Activated CD8-positive, alpha-beta T cell treated with anti-CD3 and anti-CD28 coated beads for 36 hours (primary cell): ENCODE data around the gene CRACR2A. TPM values are rescaled to one million over a fixed set of nuclear protein-coding genes. Genes with fewer than 3 reads are reported as not detected.
A peak's percentile ranks its signal among the peaks of the same experiment; 100 is the strongest.

ENCODE experiments used
- ATAC-seq: fragments of 200-7000 bp; cut with Tn5 transposase; one replicate; pipeline ENCODE4 v1.10.0; 2021; ENCODE audit warnings: mild to moderate bottlenecking, moderate library complexity
- CTCF ChIA-PET: fragments of 350-600 bp; sonication (Branson Sonifier 250); formaldehyde crosslinking; loops from one replicate; lab custom pipeline; 2021; ENCODE audit warnings: antibody characterized with exemption; lab: Charles Lee
- POLR2A ChIA-PET: fragments of 350-600 bp; sonication (Branson Sonifier 250); formaldehyde crosslinking; loops from one replicate; lab custom pipeline; 2021; ENCODE audit warnings: antibody characterized with exemption; lab: Charles Lee
- DNase-seq: peaks from one replicate; pipeline ENCODE4 v3.0.0-alpha.2; 2020
- H3K27ac Mint-ChIP-seq: one replicate; pipeline ENCODE4 v1.8.0; 2021; ENCODE audit warnings: mild to moderate bottlenecking, mixed read lengths
- H3K27me3 Mint-ChIP-seq: one replicate; pipeline ENCODE4 v1.8.0; 2021; ENCODE audit warnings: mixed read lengths
- H3K36me3 Mint-ChIP-seq: one replicate; pipeline ENCODE4 v1.8.0; 2021; ENCODE audit warnings: low read depth, mixed read lengths
- H3K4me1 Mint-ChIP-seq: one replicate; pipeline ENCODE4 v1.8.0; 2021; ENCODE audit warnings: low read depth, mixed read lengths
- H3K4me3 Mint-ChIP-seq: one replicate; pipeline ENCODE4 v1.8.0; 2021; ENCODE audit warnings: mild to moderate bottlenecking, moderate library complexity, mixed read lengths
- H3K9me3 Mint-ChIP-seq: one replicate; pipeline ENCODE4 v1.8.0; 2021; ENCODE audit warnings: mixed read lengths
- intact Hi-C: fragments of 100-400 bp; cut with micrococcal nuclease; formaldehyde crosslinking; loops from one replicate; pipeline ENCODE4 v1.10.0; 2022
- total RNA-seq, 2 experiments: library from RNA; stranded (reverse); gene quantifications; one replicate each; pipeline ENCODE4 v1.2.3, GENCODE V29; 2021
- TF ChIP-seq, protein P1 (sequence below): fragments of 200-600 bp; IDR thresholded peaks from one replicate; pipeline ENCODE4 v1.8.0; 2022; ENCODE audit warnings: antibody characterized with exemption, mild to moderate bottlenecking

The CRACR2A gene
- total RNA-seq, 2 experiments from 2014 or later, result 21.2 to 24.7 TPM

DNA sequence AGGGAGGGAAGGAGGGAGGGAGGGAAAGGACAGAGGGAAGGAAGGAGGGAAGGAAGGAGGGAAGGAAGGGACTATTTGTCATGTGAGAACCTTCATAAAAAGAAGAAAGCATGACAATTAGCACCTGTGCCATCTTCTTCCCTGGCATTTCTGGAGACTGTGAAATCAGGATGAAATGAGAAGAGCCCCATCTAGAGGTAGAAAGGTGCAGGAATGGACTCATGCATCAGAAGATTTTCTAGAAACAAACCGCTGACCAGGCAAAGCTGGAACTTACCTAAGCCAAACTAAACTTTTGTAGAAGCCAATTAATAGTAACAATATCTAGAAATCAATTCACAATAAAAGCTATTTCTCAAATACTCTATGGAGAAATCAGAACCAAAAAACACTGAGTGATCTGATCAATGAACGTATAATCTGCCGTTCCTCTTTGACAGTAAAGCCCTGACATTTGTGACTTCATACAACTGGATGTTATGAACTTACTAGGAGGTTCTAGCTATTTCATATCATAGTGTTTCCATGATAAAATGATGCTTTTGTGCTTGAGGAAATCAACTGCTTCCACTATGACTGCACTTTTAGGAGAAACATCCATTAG, 24.4 kb upstream of the CRACR2A start:
- POLR2A ChIA-PET, result no interaction called here
- TF ChIP-seq, protein P1, sequence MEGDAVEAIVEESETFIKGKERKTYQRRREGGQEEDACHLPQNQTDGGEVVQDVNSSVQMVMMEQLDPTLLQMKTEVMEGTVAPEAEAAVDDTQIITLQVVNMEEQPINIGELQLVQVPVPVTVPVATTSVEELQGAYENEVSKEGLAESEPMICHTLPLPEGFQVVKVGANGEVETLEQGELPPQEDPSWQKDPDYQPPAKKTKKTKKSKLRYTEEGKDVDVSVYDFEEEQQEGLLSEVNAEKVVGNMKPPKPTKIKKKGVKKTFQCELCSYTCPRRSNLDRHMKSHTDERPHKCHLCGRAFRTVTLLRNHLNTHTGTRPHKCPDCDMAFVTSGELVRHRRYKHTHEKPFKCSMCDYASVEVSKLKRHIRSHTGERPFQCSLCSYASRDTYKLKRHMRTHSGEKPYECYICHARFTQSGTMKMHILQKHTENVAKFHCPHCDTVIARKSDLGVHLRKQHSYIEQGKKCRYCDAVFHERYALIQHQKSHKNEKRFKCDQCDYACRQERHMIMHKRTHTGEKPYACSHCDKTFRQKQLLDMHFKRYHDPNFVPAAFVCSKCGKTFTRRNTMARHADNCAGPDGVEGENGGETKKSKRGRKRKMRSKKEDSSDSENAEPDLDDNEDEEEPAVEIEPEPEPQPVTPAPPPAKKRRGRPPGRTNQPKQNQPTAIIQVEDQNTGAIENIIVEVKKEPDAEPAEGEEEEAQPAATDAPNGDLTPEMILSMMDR, result peak; percentile 65

DNA sequence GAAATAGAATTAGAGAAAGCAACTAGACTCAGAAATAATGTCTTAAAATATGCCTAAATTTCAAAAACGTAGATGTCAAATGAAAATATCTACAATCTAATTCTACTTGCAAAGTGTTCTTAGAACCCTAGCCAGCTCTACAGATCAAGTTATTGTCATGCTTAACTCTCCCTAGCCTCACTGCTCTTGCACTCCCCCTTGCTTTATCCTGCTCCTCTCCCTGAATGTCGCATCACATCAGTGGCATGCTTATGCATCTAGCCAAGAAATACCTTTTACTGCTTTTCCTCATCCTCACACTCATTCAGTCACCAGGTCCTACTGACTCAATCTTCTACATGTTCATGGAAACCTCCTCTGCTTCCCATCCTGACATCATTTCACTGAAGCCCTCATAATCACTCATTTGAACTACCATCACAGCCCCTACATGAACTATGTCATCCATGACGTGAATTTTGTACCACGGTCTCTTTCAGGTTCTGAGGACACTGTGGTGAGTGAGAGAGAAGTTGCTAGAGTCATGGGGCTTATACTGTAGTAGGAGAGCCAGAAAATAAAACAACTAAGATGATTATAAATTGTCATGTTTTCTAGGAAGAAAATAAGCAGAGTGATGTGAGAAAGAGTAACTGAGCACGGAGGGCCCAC, 22.6 kb upstream of the CRACR2A start:
- POLR2A ChIA-PET, result no interaction called here
- no peak overlapping the region for H3K4me3 Mint-ChIP-seq

More for the DNA sequence above, 24.4 kb upstream of the CRACR2A start:
- intact Hi-C loops, result loop anchor here (5.0 kb wide), 1 partner anchor 120 kb away; no protein-coding TSS in a partner anchor
- ATAC-seq (peak; percentile 64), DNase-seq (peak; percentile 12)
- H3K9me3 Mint-ChIP-seq, result no peaks in the 10 kb centered on the region
- CTCF ChIA-PET, result interaction anchor here (0.7 to 1.8 kb wide), 17 partner anchors 10 to 477 kb away, joined by 3 to 12 read pairs (median 4); partner anchors contain the start of gene CRACR2A
- H3K4me1 Mint-ChIP-seq, result peaks cover 4% of the 10 kb centered on the region
- H3K4me3 Mint-ChIP-seq, result no peak overlapping the region
- H3K27me3 Mint-ChIP-seq, result no peaks in the 10 kb centered on the region
- H3K27ac Mint-ChIP-seq, result no peak overlapping the region
- H3K36me3 Mint-ChIP-seq, result no peaks in the 10 kb centered on the region

GRCh38 chr12:3772380-3772779, 19.5 kb upstream of the CRACR2A start:
- TF ChIP-seq, protein P1, result no peak
- no peaks in the 10 kb centered on the region for H3K27me3 Mint-ChIP-seq
- H3K9me3 Mint-ChIP-seq, result no peaks in the 10 kb centered on the region
- DNase-seq (no peak), ATAC-seq (no peak)
- CTCF ChIA-PET, result interaction anchor here (1.2 to 1.5 kb wide), 3 partner anchors 31 to 472 kb away, joined by 3 to 11 read pairs (median 6); no protein-coding TSS in a partner anchor
- no peaks in the 10 kb centered on the region for H3K36me3 Mint-ChIP-seq
- no peak overlapping the region for H3K27ac Mint-ChIP-seq
- POLR2A ChIA-PET, result interaction anchor here (1.8 kb wide), 1 partner anchor 19 kb away, joined by 4 read pairs; no protein-coding TSS in a partner anchor
- H3K4me3 Mint-ChIP-seq, result no peak overlapping the region
- H3K4me1 Mint-ChIP-seq, result peaks cover 9% of the 10 kb centered on the region
- intact Hi-C loops, result no loop called here

More for the DNA sequence above, 22.6 kb upstream of the CRACR2A start:
- intact Hi-C loops, result loop anchor here (5.0 kb wide), 1 partner anchor 118 kb away; no protein-coding TSS in a partner anchor
- no peaks in the 10 kb centered on the region for H3K36me3 Mint-ChIP-seq
- ATAC-seq (no peak), DNase-seq (no peak)
- no peaks in the 10 kb centered on the region for H3K9me3 Mint-ChIP-seq
- no peaks in the 10 kb centered on the region for H3K27me3 Mint-ChIP-seq
- peaks cover 9% of the 10 kb centered on the region for H3K4me1 Mint-ChIP-seq
- TF ChIP-seq, protein P1, result no peak
- no peak overlapping the region for H3K27ac Mint-ChIP-seq
- CTCF ChIA-PET, result interaction anchor here (1.0 to 1.6 kb wide), 2 partner anchors 475 to 476 kb away, joined by 3 to 4 read pairs; no protein-coding TSS in a partner anchor

- Mint-ChIP-seq H3K27me3 (no peaks in the 10 kb centered on the region), H3K4me3 (no peak overlapping the region), H3K9me3 (no peaks in the 10 kb centered on the region), H3K36me3 (no peaks in the 10 kb centered on the region), H3K27ac (no peak overlapping the region), H3K4me1 (peaks cover 9% of the 10 kb centered on the region)
- POLR2A ChIA-PET, result interaction anchor here (1.8 kb wide), 1 partner anchor 18 kb away, joined by 4 read pairs; no protein-coding TSS in a partner anchor
- TF ChIP-seq, protein P1, result no peak
- DNase-seq, result no peak
- CTCF ChIA-PET, result interaction anchor here (1.2 to 1.5 kb wide), 3 partner anchors 32 to 472 kb away, joined by 3 to 11 read pairs (median 6); no protein-coding TSS in a partner anchor
- peak; percentile 30 for ATAC-seq
- intact Hi-C loops, result no loop called here
These were observed 18.9 kb upstream of the CRACR2A start for GRCh38 chr12:3771853-3772252.
